Measurements from ENCODE around the gene YWHAQ.
"Not testable (repeated sequence)": the region's sequence is repeated elsewhere in the genome, so short reads cannot be mapped to it uniquely, and the experiment has no call there.

The YWHAQ gene

GRCh38 chr2:9593925-9594324 lies 36.9 kb downstream of the YWHAQ start:
- DNase-seq: peak in 1 of 2 donors; percentile 24

DNA sequence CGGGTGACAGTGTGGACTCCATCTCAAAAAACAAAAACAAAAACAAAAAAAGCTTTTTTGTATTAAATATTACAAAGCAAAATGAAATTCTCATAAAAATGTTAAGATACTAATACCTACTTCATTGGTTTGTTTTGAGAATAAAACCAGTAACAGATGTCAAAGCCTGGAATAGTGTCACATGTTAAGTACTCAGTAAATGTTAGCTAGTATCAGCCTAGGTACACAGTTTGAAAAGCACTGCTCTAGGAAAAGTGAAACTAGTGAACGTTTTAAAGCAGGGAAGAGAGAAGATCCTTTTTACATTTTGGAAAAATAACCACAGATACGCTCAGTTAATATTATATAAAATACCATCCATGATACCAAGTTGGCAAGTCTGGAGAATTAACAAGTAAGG lies 38.1 kb downstream of the YWHAQ start:
- DNase-seq: no peak

GRCh38 chr2:9590641-9591040 lies 40.2 kb downstream of the YWHAQ start:
- no peak for DNase-seq

GRCh38 chr2:9586465-9586864 lies 44.3 kb downstream of the YWHAQ start:
- no peak for DNase-seq

DNA sequence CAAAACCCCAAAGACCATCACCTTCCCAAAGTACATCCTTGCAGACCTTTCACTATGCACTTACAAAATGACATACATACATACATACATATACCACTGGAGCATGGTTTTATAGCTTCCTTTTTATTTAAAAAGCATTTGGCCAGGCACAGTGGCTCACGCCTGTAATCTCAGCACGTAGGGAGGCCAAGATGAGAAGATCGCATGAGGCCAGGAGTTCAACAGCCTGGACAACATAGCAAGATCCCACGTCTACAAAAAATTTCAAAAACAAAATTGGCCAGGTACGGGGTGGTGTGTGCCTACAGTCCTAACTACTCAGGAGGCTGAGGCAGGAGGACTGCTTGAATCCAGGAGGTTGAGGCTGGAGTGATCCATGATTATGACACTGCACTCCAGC lies 45.3 kb downstream of the YWHAQ start:
- no peak for DNase-seq

- DNase-seq: not testable (repeated sequence)
Measured at GRCh38 chr2:9584902-9585301, 45.9 kb downstream of the YWHAQ start.

- DNase-seq: no peak
Measured at GRCh38 chr2:9582624-9583023, 48.2 kb downstream of the YWHAQ start.

DNA sequence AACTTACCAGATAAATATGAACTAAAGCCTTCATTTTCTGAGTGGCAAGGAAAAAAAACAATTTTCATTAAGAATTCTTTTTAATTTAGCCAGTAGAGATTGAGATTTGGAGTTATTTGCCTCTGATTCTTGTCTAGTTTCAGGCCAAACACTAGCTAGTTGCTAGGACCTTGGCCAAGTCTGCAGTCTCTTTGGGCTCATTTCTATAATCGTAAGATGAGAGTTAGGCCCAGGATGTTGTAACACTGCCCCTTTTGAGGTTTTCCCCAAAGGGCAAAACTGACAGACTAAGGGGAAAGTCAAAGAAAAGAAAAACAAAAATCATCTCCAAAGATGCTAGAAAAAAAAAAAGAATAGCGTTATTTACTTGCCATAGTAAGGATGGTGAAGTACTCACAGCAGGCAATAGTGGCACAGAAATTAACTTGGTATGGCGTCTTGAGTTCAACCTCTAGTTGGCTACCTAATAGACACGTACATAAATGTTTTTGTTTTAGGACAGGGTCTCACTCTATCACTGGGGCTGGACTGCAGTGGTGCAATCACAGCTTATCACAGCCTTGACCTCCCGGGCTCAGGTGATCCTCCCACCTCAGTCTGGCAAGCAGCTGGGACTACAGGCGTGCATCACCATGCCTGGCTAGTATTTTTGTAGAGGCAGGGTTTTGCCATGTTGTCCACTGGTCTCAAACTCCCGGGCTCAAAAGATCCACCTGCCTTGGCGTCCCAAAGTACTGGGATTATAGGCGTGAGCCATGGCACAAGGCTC lies 52.1 kb downstream of the YWHAQ start:
- no peak for DNase-seq

DNA sequence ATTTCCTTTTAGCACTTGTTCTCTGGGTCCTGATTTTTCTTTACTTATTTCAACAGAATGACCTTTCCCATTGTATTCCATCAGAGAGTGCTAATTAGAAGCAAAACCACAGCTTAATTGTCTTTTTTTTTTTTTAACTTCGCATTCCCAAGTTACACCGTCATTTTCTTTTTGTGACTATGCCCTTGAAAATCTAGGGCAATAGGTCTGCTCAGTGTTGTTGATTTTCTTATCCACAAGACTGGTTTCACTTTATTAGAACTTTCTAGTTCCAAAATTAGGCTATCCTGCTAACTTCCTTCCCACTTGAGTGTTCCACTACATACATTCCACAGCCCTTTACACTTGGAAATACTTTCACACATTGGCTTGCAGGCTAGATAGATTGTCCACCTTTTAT lies 56.5 kb downstream of the YWHAQ start:
- DNase-seq: no peak

DNA sequence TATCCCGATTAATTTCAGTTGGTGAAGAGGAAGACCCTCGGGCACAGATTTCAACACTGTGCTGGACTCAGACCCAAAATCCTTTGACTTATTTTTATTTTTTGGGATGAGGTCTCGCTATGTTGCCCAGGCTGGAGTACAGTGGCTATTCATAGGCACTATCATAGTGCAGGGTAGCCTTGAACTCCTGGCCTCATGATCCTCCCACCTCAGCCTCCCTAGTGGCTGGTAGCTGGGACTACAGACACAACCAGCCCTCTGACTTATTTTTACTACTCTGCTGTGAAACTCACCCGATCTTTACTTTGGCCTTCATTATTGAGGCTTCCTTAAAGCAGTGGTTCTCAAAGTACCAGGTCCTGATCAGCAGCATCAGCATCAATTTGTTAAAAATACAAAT lies 57.0 kb downstream of the YWHAQ start:
- DNase-seq: no peak

DNA sequence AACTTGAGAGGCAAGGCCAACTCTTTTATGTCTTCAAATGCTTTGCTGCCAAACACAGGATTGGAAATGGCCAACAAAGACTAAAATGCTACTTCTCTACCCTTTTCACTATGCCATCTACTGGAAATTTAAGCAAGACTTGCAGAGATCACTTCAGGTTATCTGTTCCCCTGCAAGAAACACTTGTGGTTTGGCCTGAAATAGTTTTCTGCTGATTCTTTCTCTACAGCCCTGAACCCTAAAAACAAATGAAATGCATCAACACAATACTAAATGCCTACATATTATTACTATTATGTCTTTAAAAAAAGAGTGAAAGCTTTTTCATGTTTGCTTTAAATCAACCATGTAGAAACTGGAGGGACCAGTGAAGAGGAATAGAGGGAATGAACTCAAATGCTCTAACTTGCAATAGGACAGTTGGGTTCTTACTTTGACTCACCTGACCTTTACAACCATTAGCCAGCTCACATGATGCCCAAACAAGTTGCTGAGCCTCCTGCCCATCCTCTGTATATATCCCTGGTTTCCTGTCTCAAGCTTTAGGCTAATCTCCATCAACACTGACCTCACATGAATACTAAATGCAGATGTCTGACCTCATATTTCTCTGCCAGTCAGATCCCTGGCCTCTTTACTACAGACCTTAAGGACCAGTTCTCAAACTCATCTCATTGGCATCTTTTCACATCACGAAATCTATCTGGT lies 57.6 kb downstream of the YWHAQ start:
- DNase-seq: no peak

DNA sequence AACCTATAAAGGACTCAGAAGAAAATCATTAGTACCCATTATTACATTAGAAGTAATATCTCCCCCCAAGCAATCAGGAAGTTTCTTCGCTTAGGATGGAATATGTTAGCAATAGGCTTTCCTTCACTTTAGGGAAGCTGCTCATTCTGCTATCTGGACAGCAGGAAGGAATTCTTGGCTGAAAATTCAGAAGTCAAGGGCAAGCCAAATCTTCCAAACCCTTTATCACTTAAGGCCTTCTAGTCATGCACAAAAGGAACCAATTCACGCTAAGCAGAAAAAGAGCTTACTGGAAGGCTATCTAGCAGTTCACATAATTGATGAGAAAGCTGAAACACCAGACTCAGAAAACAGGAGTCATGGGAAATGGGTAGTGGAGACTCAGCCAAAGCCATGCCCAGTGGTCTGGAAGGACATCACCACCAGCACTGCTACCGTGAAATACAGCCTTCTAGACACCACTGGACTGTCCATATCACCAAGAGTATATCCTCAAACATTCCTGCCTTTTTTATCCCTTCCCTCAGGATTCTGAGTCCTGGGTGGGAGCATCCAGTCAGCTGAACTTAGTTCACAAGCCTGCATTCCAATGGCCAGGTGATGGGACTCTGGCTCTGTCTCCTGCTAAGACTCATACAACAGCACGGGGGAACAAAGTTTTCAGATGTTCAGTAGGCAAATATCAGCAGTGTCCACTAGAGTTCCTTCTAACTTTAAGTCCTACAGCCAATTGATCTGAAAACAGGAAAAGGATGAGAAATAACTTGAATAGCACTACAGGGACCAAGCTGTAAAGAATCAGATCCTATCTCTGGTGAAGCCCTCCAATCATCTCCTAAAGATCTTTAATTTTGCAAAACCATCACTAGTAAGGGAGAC lies 60.4 kb downstream of the YWHAQ start:
- DNase-seq: no peak

GRCh38 chr2:9565436-9566153 lies 65.2 kb downstream of the YWHAQ start:
- no peak for DNase-seq

DNA sequence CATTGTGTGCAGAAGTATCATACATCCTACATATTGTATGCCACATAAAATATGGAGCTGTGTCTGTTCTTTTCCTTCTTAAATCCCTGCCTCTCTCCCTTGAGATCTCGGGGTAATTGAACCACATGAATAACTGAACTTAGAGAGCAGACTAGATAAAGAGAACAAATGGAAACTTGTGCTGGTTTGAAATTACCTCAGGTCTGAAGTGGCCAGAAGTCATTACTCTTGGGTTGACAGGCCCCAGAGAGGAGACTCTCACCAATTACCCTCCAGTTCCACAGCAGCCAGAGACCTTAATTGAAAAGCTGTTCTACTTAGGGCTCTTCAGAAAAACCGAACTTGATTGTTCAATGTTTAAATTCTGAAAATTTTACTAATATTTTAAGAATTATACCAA lies 70.2 kb downstream of the YWHAQ start:
- no peak for DNase-seq

DNA sequence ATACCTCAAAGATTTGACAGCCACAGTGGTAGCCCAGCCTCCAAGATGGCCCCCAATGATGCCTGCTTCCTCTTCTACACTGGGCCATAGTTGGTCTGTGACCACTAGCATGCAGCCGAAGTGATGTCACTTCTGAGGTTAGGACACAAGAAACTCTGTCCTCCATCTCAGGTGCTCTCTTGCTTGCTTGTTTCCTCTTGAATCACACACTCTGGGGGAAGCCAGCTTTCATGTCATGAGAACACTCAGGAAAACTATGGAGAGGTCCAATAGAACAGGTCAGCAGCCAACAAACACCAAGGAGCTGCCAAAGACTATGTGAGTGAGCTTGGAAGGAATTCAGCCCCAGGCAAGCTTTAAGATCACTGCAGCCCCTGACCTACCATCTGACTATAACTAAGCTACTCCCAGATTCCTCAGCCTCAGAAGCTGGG lies 71.8 kb downstream of the YWHAQ start:
- DNase-seq: no peak

GRCh38 chr2:9556121-9556743 lies 74.6 kb downstream of the YWHAQ start:
- DNase-seq: no peak

- peak; percentile 85 to 91 for DNase-seq
Measured at GRCh38 chr2:9555297-9556120, 75.3 kb downstream of the YWHAQ start, which contains the start of gene ADAM17. Gene ADAM17 (minus strand): TSS chr2:9555830. CDS start chr2:9555605, 225 bp downstream.

DNA sequence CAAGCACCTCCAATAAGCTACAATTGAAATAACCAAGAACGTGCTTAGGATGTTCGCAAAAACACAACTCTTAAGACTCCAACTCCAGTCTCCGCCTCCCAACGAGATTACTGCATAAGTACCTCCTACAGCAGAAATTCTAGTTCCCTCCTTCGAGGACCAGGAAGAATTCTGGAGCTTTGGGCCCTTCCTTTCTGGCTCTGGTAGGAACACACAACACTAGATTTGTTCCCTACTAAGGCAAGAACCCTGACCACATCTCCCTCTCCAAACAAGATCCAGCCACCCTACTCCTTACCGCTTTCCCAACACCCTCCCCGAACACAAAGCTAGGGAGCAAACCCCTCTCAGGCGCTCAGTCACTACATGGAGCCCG lies 75.9 kb downstream of the YWHAQ start:
- DNase-seq: peak; percentile 42 to 43

DNA sequence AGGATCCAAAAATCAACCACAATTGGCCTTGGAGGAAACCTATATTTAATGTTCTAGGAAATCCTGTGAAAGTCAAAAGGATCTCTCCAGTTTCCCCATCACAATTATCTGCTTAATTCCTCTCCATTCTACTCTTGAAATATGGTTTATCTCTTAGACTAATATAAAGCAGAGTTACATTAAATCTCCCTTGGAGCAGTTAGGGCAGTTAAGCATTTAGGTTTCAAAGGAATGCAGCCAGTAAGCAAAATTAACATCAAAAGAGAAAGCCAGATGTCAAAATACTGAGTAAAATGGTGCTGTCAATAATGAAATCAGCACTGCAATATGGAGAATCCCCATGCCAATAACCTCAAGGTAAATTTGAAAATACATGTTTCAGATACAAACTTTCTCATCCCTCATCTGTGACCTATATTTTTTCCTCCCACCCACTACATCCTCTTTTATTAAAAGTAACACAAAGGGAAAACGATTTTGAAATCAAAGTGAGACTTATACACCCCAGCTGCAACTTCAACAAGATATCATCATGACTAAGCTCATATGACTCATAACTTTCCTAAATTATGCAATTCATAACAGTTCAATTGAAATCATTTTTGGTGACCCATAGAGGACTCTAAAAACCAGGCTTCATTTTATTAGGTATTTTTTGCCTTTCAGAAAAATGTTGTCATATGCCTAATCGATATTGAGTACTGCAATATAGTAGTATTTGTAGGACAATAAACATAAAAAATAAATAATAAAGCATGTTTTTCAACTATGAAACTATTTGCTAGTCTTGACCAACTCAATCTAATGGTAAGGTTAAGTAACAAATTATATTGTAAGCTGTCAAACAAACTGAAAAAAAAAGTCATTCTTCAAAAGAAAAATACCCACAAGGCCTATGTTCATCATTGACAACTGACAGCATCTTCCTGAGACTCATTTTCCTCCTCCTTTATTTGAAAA lies 78.3 kb downstream of the YWHAQ start:
- peak in 1 of 2 donors; percentile 61 for DNase-seq

DNA sequence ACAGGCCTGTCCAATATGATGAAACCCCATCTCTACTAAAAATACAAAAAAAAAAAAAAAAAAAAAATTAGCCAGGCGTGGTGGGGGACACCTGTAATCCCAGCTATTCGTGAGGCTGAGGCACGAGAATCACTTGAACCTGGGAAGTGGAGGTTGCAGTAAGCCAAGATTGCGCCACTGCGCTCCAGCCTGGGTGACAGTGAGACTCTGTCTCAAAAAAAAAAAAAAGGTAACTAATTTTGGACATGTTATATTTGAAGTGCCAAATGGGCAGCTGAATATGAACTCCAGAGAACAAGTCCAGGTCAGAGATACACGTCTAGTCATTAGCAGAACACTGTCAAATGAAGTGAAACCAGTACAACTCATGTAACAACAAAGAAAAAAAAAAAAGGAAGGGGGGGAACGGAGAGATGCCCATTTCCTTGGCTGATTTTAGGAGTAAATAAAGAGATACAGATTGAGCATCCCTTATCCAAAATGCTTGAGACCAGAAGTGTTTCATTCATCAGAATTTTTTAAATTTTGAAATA lies 79.9 kb downstream of the YWHAQ start:
- DNase-seq: not testable (repeated sequence)

Data from CD4-positive, alpha-beta T cell treated with Interleukin-4 for 1 hour (primary cell).